GM10248 (cell line): ENCODE data around the gene HOXC5.

Experiments
- CTCF ChIA-PET: fragments of 300-600 bp; sonication (Branson Sonifier 250); formaldehyde crosslinking; extraction: SDS; loops from one replicate; lab custom pipeline; 2021; ENCODE audit warnings: antibody characterized with exemption; lab: Yijun Ruan, JAX
- POLR2A ChIA-PET: fragments of 350-650 bp; sonication (Branson Sonifier 250); formaldehyde crosslinking; extraction: SDS; loops from one replicate; lab custom pipeline; 2020; ENCODE audit warnings: antibody characterized with exemption; lab: Yijun Ruan, JAX
- DNase-seq: peaks from one replicate; pipeline ENCODE4 v3.0.0; 2012; ENCODE audit errors: extremely low spot score
- CTCF ChIP-seq: IDR thresholded peaks from 2 replicates; pipeline ENCODE4 v1.5.1; 2012; ENCODE audit warnings: mild to moderate bottlenecking, low read depth; ENCODE audit errors: extremely low read depth, missing control alignments, control extremely low read depth

The HOXC5 gene

DNA sequence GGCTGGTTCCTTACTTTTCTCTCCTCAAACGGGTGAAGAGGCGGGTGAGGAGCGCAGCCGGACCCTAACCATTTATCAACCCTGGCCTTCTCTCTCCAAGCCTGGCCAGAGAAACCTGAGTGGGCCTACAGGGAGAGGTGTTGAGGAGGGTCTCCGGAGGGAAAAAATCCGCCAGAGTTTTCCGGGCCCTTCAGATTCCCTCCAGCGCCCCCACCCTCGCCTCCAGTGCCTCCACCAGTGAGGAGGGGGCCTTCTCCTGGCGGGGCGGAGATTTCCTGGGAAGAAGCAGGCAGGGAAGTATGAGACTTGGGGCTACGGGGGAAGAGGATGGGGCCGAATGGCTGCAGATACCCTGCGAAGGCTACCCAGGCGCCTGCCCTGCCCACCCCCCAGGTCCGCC is 1.4 kb upstream of the HOXC5 start:
- ChIA-PET CTCF (interaction anchor here (0.7 to 10.1 kb wide), 29 partner anchors 9 to 183 kb away, joined by 4 to 214 read pairs (median 8); partner anchors contain the start of genes HOXC10, HOXC4, HOXC8 and SMUG1), POLR2A (no interaction called here)
- no peak for DNase-seq
- no peak for TF ChIP-seq CTCF

DNA sequence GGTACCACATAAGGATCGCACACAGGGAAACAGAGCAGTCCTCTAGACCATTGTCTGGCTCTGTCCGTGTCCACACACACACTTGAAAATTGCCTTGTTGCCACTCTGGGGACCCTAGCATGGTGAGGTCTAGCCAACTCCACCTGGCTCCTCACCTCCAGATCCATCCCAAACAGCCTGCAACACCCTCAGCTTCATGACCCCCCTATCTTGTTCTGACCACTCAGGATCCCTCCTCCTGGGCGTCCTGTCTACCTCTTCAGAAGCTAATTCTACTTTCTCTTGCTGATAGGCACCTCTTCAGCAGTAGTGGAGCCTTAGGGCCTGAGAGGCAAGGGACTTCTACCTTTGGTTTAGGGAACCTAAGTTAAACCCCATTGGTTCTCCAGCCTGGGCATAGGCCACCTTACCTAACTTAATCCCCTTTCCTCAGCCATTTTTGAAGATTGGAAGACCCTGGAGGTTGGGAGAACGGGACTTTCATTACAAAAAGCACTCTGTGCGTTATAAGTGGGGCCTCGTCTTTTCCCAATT is 697 bp upstream of the HOXC5 start:
- POLR2A ChIA-PET: no interaction called here
- DNase-seq: no peak
- no peak for TF ChIP-seq CTCF
- CTCF ChIA-PET: interaction anchor here (0.6 to 10.1 kb wide), 43 partner anchors 9 to 347 kb away, joined by 3 to 214 read pairs (median 6); partner anchors contain the start of genes HOXC10, HOXC4, HOXC8 and SMUG1

GRCh38 chr12:54033106-54033979 is 493 bp downstream of the HOXC5 start:
- DNase-seq: no peak
- CTCF ChIA-PET: interaction anchor here (1.0 to 10.1 kb wide), 35 partner anchors 8 to 346 kb away, joined by 3 to 214 read pairs (median 6); partner anchors contain the start of genes HOXC10, HOXC4, HOXC8 and SMUG1
- POLR2A ChIA-PET: no interaction called here
- TF ChIP-seq CTCF: no peak

DNA sequence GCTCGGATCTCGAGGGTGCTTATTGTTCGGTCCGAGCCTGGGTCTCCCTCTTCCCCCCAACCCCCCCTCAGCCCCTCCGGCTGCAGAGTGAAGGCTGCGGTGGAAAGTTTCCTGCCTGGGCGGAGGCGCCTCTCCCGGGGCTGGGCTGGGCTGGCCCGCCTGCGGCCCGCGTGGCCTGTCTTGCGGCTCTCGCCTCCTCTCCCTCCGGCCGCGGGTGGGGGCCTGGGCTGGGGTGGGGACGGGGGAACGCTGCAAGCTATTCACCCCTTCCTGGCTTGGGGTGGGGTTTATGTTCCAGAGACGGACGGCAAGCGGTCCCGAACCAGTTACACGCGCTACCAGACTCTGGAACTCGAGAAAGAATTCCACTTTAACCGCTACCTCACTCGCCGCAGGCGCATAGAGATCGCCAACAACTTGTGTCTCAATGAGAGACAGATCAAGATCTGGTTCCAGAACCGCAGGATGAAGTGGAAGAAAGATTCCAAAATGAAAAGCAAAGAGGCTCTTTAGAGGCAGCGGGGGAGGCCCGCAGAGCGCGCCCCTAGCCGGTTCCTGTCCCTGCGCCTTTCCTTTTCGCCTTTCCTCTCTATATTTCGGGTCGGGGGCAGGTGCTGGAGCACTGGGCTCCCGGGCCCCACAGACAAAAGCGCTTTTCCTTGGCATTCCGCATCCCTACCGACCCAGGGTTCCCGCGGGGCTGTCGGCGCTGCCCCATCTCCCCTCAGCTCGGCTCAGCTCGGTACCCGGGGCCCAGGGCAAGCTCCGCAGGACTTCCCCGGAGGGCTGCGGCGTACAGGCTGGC is 1.3 kb downstream of the HOXC5 start:
- CTCF ChIA-PET: interaction anchor here (1.8 to 10.1 kb wide), 5 partner anchors 12 to 174 kb away, joined by 5 to 139 read pairs (median 56); no protein-coding TSS in a partner anchor
- DNase-seq: no peak
- POLR2A ChIA-PET: no interaction called here
- TF ChIP-seq CTCF: no peak

DNA sequence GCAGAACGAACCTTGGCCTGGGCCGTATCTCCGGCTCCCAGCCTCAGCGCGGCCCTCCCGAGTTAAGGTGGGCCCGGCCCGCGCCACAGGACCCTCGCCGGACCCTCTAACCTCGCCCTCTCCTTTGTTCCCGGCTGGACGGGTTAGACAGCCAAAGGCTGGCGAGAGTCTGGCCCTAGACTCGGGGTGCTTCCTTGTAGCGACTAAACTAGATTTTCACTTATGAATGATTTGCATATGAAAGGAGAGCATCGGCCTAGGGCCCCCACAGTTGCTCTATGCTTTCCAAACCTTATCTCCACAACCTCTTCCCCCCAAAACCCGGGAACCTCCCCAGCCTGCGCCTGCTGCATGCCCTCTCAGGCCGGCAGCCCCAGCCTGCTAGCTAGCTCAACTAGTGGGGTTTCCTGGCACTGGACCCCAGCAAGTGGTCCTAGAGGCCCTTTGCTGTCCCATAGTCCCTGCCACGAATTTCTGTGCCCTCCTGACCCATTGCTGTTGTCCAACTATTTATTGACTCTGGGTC is 2.0 kb downstream of the HOXC5 start:
- POLR2A ChIA-PET: no interaction called here
- DNase-seq: no peak
- no peak for TF ChIP-seq CTCF
- CTCF ChIA-PET: interaction anchor here (0.7 to 10.1 kb wide), 7 partner anchors 13 to 173 kb away, joined by 3 to 139 read pairs (median 16); no protein-coding TSS in a partner anchor
